ENCODE measurements around the gene BNIPL.

BNIPL gene, protein sequence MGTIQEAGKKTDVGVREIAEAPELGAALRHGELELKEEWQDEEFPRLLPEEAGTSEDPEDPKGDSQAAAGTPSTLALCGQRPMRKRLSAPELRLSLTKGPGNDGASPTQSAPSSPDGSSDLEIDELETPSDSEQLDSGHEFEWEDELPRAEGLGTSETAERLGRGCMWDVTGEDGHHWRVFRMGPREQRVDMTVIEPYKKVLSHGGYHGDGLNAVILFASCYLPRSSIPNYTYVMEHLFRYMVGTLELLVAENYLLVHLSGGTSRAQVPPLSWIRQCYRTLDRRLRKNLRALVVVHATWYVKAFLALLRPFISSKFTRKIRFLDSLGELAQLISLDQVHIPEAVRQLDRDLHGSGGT

DNA sequence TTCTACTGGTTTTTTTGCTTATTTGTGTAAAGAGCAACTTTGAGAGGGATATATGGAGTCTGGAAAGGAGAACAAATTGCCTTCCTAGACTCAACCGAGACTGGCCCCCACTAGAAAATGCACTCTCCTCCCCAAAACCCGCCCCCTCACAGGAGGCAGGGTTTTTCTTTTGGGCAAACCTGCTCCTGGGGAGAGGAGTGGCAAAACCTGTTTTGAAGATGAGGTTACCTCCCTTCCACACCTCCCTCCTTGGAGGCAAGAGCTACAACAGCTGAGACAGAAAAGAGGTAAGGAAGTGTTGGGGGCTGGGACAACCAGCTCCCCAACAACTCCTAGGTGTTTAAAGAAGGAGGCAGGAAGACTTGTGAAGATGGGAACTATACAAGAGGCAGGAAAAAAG lies at the start of gene BNIPL:
BNIPL (plus strand) TSS at position 231 of the 400 bp plus-strand sequence; CDS start at position 371, 140 bp downstream.
- no peak for DNase-seq

DNA sequence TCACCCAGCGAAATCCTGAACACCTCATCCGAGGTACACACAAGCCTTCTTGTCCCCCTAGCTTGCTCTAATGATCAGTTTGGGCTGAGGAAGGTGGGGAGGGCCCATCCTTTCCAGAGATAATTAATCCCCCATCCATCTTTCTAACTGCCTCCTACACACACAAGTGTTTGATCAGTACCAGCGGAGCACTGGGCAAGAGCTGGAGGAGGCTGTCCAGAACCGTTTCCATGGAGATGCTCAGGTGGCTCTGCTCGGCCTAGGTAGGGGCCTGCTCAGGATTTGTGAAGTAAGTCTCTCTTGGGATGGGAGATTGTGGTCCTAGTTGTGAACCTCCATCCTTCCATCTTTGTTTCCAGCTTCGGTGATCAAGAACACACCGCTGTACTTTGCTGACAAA lies 48.5 kb upstream of the BNIPL start:
- DNase-seq: no peak

DNA sequence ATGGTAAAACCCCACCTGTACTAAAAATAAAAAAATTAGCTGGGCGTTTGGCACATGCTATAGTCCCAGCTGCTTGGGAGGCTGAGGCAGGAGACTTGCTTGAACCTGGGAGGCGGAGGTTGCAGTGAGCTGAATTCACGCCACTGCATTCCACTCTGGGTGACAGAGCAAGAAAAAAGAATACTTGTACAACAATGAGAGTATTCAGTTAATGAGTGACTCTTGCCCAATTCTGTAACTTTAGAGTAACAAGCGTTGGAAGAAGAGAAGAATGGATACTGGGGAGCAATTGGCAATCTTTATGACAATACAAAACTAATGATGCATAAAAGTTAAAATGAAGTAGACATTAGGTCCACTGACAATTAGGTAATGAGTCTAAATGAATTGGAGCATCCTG lies 43.8 kb upstream of the BNIPL start:
- no peak for DNase-seq

DNA sequence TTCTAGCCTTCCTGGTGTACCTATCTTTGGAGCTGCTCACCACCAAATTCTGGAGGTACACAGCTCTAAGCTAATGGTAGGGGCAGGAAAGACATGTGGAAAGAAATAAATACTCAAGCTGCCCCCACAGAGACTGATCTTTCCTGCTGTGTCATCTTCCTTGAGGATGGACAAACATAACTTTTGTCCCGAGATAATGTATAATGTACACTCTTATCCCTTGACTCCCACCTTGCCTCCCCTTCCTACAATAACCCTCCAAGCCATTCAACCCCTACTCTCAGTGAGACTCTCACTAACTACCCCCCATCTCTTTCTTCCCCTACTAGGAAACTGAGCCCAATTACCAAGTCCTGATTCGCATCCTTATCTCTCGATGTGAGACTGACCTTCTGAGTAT lies 42.1 kb upstream of the BNIPL start:
- DNase-seq: no peak

DNA sequence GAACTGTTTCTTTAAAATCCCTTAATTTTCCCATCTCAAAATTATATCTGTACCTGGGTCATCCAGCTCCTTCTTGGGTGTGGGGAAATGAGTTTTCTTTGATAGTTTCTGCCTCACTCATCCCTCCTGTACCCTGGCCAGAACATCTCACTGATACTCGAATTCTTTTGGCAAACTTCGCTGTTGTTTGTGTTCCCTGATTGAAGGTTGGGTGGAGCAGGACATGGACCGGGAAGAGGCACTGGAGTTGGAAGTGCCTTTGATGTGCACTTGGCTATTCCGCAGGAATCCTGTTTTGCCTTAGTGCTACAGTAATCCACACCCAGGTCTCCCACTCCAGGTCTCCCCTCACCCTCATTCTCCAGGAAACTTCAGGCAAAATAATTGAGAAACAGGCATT lies 40.9 kb upstream of the BNIPL start:
- no peak for DNase-seq

DNA sequence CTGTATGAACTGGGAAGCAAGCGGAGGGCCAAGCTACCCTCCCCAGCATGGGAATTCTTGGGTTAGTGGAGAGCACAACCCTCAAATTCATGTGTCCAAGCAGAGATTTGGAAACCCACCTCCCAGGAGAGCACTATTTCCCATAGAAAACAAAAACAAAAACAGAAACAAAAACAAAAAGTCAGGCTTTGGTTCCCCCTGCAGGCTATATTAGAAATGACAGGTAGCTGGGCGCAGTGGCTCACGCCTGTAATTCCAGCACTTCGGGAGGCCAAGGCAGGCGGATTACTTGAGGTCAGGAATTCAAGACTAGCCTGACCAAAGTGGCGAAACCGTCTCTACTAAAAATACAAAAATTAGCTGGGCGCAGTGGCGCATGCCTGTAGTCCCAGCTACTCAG lies 40.5 kb upstream of the BNIPL start:
- no peak for DNase-seq

DNA sequence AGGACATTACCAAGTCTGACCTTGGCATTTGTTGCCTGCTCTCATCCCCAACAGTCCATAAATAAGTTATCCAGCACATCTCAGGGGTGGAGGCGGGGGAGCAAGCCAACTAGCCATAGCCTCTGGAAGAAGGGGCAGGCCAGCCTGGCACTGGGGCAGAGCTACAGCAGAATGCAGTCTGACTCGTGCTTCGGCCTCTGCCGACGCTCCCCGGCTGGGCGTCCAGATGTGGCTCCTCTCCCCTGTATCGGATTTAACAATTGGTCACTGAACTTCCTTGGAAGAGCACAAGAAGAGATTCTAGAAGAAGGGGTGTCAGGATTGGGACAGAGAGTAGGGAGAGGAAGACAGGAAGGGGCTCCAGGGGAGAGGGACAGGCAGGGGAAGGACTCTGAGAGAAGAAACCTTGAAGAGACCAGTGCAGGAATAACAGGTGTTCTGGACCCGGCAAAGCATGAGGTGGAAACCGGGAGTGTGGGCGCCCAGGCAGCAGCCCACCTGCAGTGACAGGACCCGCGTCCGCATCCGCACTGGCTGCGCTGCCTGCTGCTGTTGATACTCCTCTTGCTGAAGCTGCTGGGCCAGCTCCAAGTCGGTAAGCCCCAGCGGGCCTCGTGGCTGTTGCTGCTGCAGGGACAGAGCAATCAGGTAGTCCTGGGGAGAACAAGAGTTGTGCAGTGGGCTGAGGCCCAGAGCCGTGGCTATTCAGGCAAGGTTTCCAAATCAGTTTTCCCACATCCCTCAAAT lies 39.1 kb upstream of the BNIPL start:
- DNase-seq: no peak

DNA sequence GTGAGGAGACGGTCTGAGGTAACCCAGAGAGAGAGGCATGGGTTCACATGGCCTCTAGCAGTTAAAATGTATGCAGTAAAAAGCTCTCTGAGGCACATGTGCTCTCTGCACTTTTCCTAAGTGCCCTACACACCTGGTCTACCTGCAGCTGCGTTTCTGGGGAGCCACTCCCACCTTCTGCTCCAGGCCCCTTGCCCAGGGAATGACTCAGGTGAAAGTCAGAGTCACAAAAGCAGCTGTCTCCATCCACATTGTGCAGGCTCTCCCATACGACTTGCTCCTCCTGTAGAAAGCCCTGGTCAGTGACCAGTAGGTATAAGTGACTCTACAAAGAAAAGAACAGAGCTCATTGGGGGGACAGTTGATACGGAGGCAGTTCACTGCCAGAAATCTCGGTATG lies 38.4 kb upstream of the BNIPL start:
- no peak for DNase-seq

DNA sequence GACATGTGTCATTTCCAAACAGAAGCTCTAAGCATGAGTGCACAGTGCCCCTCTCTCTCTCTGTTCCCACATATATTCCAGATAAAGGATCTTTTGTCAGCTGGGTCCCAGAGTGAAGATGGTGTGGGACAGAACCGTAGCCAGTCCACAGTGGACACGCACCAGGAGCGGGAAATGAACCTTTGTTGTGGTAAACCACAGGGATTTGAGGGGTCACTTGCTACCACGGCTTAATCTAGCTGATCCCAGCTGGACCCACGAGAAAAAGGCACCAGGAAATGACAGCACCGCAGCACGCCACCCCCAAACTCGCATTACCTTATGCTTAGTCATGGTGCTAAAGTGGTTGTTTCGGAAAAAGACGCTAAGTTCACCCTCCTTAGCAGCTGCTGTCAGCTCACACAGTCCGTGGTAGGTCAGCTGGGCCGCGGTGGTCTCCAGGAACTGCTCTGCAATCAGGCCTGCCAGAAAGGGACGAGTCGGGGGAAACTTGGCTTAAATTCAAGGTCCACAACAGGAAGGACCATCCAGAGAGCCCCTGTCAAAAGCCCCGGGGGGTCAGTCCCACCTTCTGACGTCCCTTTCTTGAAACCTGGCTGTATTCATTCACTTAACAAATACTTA lies 37.2 kb upstream of the BNIPL start:
- DNase-seq: no peak

DNA sequence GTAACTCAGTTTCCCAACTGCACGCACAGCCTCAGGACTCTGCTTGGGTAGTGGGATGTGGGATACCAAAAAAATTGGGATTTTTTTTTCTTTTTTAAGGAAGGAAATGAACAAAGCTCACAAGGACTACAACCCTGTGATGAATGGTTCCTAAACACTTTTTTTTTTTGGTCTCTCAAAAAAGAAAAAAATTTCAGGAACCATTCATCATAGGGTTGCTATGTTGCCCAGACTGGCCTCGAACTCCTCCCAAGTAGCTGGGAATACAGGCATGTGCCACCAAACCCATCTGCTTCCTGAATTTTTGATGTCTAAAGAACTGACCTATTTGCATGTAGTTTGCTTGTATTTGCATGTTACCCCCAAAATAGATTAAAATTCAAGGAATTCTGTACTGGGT lies 36.5 kb upstream of the BNIPL start:
- no peak for DNase-seq

DNA sequence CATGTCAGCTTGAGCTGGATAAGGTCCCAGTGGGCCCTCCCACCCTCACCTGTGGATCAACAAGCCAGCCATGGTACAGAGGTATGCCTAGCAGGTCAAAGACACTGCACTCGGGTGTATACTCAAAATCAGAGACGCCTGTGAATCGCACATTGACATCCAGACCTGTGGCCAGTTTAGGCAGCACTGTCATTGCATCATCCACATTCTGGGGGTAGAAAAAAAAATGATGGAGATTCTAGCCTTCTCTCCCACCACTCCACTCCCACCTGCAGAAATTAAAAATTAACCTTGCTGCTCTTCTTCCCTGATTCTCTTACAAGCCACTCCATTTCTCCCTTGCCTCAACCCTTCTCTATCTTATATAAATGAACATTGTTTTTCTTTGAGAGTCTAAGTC lies 36.0 kb upstream of the BNIPL start:
- DNase-seq: no peak

DNA sequence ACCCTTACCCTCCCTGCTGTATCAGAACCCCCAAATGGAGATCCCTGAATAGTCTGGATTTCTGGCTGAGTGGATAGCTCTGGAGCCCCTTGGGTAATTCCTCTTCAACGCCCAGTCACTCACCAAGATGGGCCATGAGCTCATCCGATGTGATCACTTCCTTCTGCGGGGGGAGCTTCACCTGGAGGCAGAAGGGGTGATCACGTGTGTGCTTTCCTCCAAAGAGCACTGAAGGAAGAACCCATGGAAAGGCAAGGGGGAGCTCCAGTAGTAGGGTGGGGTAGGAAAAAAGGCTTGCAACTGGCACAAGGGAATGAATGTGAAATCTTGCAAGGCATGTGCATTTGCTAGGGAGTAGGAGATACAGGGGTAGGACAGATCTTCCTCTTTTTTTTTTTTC lies 34.8 kb upstream of the BNIPL start:
- DNase-seq: no peak

DNA sequence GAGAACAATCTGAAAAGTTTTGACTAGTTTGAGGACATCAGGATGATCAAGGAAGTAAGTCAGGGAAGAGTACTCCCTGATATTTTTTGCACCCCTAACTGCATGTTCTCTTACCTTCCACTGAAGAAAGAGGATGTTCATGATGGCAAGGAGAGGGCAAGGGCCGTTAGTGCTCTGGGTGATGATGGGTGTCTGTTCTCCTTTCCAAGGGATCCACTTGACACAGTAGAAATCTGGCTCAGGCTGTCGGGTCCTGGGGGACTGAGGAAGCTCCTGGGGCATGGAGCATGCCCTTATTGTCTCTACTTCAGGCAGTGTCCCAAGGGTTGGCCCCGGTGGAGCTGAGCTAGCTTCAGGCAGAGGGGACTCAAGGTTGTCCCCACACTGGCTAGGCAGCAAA lies 34.3 kb upstream of the BNIPL start:
- DNase-seq: no peak

DNA sequence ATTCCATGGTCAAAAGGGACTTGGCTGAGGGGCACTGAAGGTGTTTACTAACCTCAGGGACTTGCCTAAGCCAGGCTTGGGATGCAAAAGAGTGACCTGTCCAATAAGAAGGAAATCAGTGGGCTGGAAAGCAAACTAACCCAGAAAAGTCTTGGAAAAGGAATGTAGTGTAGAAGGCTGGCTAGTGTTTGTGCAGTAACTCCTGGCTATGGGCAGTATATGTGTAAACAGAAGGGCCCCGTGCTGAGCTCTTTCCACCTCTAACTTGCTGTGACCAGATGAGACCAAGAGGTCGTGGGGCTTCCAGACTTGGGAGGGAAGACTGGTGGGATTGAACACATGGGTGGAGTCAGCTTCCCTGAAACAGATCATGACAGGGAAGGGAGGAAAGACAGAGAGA lies 33.8 kb upstream of the BNIPL start:
- DNase-seq: no peak

DNA sequence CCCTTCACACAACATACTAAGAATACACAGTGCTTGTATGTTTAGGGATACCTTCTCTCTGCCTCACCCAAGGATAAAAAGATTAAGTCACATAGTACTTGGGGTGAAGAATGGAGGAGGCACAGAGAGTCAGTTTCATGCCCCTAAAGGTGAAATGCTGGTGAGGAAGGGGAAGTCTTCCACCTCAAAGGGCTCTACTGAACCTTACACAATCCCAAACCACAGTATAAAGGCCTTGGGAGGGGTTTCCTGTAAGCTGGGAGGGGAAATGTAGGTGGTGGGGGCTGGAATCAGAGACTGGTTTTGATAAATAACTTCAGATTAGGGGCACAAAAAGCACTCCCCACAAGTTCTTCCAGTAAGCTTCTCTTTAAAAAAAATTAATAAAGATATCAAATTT lies 33.2 kb upstream of the BNIPL start:
- no peak for DNase-seq

DNA sequence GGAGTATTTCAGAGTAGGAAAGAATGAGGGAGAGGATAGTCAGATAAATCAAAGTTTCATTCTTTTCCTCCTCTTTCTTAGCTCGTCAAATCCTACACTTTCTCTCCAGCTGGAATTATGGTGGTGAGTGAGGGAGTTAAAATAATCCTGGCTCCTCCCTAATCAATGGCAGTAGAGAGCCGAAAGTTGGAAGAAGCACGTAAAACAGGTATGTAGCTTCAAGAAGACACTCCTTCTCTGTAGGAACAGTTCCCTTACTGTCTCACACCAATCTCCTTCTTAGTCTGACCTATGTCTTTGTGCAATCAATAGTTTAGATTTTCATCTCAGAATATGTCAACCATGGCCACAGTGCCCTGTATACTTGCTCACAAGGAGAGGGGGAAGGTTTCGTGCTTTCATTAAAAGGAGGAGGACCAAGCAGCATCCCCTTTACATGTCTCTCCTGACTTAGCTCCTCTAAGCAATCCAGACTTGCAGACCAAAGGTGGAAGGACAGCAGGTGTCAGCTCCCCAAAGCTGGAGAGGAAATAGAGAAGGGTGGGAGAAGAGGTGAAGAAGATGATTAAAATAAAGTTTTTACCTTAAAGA lies 30.6 kb upstream of the BNIPL start:
- no peak for DNase-seq

DNA sequence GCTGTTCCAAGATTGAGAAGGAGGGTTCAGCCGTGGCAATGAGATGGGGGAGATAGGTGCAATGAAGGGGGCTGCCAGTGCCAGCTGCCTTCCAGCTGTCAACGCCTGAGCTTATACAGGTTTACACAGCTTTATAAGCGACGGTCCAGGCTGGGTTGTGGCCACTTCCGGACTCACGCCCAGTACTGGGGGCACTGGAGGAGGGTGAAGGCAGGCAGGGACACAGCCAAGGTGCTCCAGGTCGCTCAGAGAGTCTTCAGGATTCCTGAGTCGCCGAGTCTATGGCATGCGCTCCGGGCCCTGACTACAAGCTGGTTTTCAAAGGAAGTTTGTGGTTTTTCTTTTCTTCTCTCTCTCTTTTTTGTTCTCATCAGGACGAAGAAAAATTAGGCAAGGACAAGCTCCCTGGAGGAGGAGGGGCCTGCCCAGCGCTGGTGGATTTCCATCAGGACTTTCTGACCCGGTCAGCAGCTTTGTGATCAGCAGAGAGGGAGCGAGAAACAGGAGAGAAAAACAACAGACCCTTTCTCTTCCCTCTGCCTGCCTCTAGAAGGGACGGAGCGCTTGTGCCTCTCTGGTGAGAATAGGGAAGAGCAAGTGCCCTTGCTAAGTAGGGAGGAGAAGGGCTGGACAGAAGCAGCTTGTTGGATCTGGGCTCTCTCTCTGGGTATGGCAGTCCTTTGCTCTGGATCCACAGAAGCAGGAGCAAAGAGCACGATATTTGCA lies 29.9 kb upstream of the BNIPL start, which contains the start of gene MINDY1:
MINDY1 (minus strand) TSS at position 576 of the 726 bp plus-strand sequence. CDS start 4,285 bp downstream, outside the sequence.
- DNase-seq: peak; percentile 81

DNA sequence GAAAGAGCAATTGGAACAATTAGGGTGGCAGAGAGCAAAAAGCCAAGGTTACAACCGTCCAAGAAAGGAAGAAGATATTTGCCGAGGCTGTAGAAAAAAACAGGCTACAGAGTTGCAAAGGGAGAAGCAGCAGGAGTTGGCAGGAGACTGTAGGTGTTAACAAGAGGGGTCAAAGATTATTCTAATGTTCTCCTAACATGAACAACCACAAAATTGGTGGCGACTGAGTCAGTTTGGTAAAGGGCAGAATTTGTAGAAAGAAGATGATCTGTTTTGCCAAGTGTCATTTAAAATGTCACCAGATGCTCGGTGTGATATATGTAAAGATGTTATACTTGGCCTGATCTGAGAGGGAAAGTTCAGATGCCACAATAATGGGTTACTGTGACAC lies 28.5 kb upstream of the BNIPL start:
- no peak for DNase-seq

DNA sequence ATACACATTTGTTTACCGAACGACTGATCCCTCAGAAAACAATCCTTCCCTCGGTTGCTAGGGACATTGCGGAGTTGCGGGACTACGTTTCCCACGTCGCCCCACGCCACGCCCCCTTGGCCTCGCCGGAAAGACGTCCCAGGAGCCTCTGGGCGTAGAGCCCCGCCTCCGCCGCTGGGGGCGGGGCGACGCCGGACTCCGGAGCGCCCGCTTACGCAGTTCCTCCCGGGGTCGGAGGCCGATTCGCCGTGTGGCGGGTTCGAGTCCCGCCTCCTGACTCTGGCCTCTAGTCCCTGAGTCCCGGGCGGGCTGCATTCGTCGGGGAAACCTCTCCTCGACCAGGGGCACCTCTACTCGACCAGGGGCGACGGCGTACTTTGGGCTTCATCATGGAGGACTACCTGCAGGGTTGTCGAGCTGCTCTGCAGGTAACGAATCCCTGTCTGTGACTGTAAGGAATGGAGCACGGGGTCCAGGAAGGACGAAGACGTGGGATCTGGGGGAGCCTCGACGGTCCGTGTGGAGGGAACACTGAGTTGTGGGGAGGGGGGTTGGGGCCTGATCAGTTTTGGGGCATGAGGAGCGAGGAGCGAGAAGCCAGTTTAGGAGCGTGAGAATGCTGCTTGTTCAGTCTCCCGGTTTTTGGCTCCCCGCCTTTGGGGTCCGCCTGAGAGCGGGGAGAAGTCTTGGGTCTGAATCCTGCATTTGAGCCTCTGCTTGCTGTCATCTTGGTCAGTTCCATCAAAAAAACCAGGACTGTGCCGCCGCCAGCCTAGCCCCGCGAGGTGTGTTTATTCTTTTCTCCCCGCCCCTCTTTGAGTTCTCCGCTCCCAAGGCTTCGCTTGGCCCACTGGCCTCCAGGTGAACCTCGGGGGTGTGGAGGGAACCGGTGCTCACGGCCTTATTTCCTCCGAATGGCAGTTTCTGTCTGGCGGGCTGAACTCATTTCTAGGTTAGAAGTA lies 27.9 kb upstream of the BNIPL start, which contains the start of gene PRUNE1:
PRUNE1 (plus strand) TSS at position 206 of the 962 bp plus-strand sequence; CDS start at position 390, 184 bp downstream.
- peak; percentile 97 for DNase-seq

DNA sequence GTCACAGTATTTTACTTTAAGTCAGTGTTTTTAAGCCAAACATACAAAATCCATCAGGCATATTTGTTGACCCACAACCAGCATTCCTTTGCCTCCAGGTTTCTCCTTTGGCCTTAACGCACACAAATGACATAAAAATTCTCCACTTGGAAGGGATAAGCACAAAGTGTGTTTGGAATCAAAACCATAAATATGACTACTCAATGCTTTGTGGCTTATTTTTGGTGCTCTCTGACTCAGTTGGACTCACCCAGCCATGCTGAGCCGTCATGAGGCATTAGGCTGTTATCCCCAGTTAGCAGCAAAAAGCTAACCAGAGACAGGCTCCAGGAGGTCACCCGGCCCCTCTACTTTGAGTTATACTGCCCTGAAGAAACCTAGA lies 27.2 kb upstream of the BNIPL start:
- DNase-seq: no peak

DNA sequence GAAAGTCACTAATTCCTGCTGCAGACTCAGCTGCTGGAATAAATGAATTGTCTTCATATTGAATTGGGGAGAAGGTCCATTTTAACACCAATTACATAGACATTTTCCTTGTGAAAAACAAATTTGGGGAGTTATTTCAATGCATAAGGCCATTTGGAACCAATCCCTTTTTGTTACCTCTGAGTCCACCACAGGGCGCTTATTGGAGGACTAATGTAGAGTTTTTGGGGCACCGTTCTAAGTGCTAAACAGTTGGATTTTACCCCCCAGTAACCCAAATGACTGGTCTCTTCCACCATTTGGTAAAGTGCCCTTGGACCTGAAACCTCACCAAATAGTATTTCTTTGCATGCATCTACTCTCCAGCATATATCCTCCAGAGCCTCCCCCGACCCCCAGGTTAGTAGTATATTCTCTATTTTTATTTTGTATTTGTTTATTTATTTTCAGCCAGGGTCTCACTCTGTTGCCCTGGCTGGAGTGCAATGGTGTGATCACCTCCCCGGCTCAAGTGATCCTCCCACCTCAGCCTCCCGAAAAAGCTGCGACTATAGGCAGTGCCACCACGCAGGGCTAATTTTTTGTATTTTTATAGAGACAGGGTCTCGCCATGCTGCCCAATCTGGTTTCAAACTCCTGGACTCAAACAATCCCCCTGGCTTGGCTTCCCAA lies 26.6 kb upstream of the BNIPL start:
- no peak for DNase-seq
